Naive thymus-derived CD4-positive, alpha-beta T cell (primary cell): ENCODE data around the gene CTAG2. TPM values are rescaled to one million over a fixed set of nuclear protein-coding genes. Genes with fewer than 3 reads are reported as not detected.
"Not testable (repeated sequence)": the region's sequence is repeated elsewhere in the genome, so short reads cannot be mapped to it uniquely, and the experiment has no call there.

ENCODE experiments used
- ATAC-seq: fragments of 150-1000 bp; cut with Tn5 transposase; 2 replicates; pipeline ENCODE4 v1.10.0; 2021; ENCODE audit warnings: mild to moderate bottlenecking, moderate library complexity
- CTCF ChIA-PET: fragments of 350-600 bp; sonication (Branson Sonifier 250); formaldehyde crosslinking; loops from one replicate; lab custom pipeline; 2021; ENCODE audit warnings: antibody characterized with exemption; lab: Charles Lee
- POLR2A ChIA-PET: fragments of 350-600 bp; sonication (Branson Sonifier 250); formaldehyde crosslinking; loops from one replicate; lab custom pipeline; 2021; ENCODE audit warnings: antibody characterized with exemption, inconsistent platforms; lab: Charles Lee
- DNase-seq, 9 donors: peaks; one replicate each; pipeline versions ENCODE4 v3.0.0 to v3.0.0-alpha.2; 2020 to 2022; ENCODE audit warnings: mixed read lengths in 1 of 9
- H3K27ac ChIP-seq: one replicate; pipeline ENCODE4 v1.7.0; 2013; ENCODE audit warnings: mild to moderate bottlenecking, low read depth, low read length, moderate library complexity
- H3K27me3 ChIP-seq, 2 donors: one replicate each; pipeline ENCODE4 v1.7.0; 2013; ENCODE audit warnings: low read length in 2 of 2, mild to moderate bottlenecking in 2 of 2, moderate library complexity in 2 of 2; ENCODE audit not compliant: control insufficient read depth in 2 of 2, insufficient read depth in 2 of 2
- H3K36me3 ChIP-seq, 3 experiments: 1 replicate in 2 of 3; 2 replicates in 1 of 3; pipeline ENCODE4 v1.7.0; 2013; ENCODE audit warnings: low read length in 3 of 3, mild to moderate bottlenecking in 3 of 3, moderate library complexity in 1 of 3; ENCODE audit not compliant: insufficient read depth in 3 of 3, control insufficient read depth in 2 of 3
- H3K4me1 ChIP-seq, 2 donors: one replicate each; pipeline ENCODE4 v1.7.0; 2013; ENCODE audit warnings: low read length in 2 of 2, mild to moderate bottlenecking in 2 of 2, moderate library complexity in 1 of 2; ENCODE audit not compliant: control insufficient read depth in 2 of 2, insufficient read depth in 2 of 2
- H3K4me3 ChIP-seq: 2 replicates; pipeline ENCODE4 v1.7.0; 2013; ENCODE audit warnings: mild to moderate bottlenecking, low read length
- H3K9me3 ChIP-seq, 3 experiments: 1 replicate in 2 of 3; 2 replicates in 1 of 3; pipeline ENCODE4 v1.7.0; 2013; ENCODE audit warnings: low read length in 3 of 3; ENCODE audit not compliant: control insufficient read depth in 2 of 3
- H3K27ac Mint-ChIP-seq, 9 donors: one replicate each; pipeline ENCODE4 v1.8.0; 2020 to 2022; ENCODE audit warnings: mixed read lengths in 9 of 9, mild to moderate bottlenecking in 8 of 9, moderate library complexity in 5 of 9, inconsistent platforms in 2 of 9
- H3K27me3 Mint-ChIP-seq, 5 donors: one replicate each; pipeline ENCODE4 v1.8.0; 2021 to 2022; ENCODE audit warnings: mixed read lengths in 5 of 5, mild to moderate bottlenecking in 1 of 5
- H3K36me3 Mint-ChIP-seq, 5 donors: one replicate each; pipeline ENCODE4 v1.8.0; 2020 to 2022; ENCODE audit warnings: mixed read lengths in 5 of 5, mild to moderate bottlenecking in 3 of 5, inconsistent platforms in 1 of 5
- H3K4me1 Mint-ChIP-seq, 7 donors: one replicate each; pipeline ENCODE4 v1.8.0; 2020 to 2022; ENCODE audit warnings: mixed read lengths in 7 of 7, mild to moderate bottlenecking in 3 of 7, inconsistent platforms in 1 of 7
- H3K4me3 Mint-ChIP-seq, 10 donors: one replicate each; pipeline ENCODE4 v1.8.0; 2020 to 2022; ENCODE audit warnings: mild to moderate bottlenecking in 10 of 10, mixed read lengths in 10 of 10, moderate library complexity in 6 of 10, inconsistent platforms in 2 of 10
- H3K9me3 Mint-ChIP-seq, 11 donors: one replicate each; pipeline ENCODE4 v1.8.0; 2020 to 2022; ENCODE audit warnings: mixed read lengths in 11 of 11, mild to moderate bottlenecking in 4 of 11, inconsistent platforms in 1 of 11, moderate library complexity in 1 of 11
- intact Hi-C, 2 donors: fragments of 100-400 bp; cut with micrococcal nuclease; formaldehyde crosslinking; loops; one replicate each; pipeline ENCODE4 v1.15.1; 2023
- polyA plus RNA-seq, 2 donors: library from polyadenylated mRNA; unstranded; fragments of 300-500 nt; fragmentation: Illumina TruSeq; gene quantifications; one replicate each; pipeline ENCODE4 v1.2.3, GENCODE V29; 2021
- total RNA-seq, 6 experiments: library from RNA in 5 of 6; stranded (reverse) in 5 of 6; gene quantifications; 1 replicate in 5 of 6; 2 replicates in 1 of 6; pipeline ENCODE4 v1.2.3 and lab custom pipeline; 2021 to 2026

CTAG2 gene
- total and polyA plus RNA-seq, 7 experiments from 2014 or later, result not detected

- H3K4me3 Mint-ChIP-seq, H3K27ac Mint-ChIP-seq, H3K36me3 ChIP-seq, CTCF ChIA-PET, H3K27me3 ChIP-seq, POLR2A ChIA-PET, ATAC-seq, H3K36me3 Mint-ChIP-seq, DNase-seq, H3K4me1 ChIP-seq, H3K9me3 ChIP-seq, H3K27ac ChIP-seq, H3K27me3 Mint-ChIP-seq, H3K4me3 ChIP-seq, H3K4me1 Mint-ChIP-seq, intact Hi-C loops, H3K9me3 Mint-ChIP-seq: not testable (repeated sequence)
Observed at GRCh38 chrX:154630949-154631348, 22.4 kb downstream of the CTAG2 start.

GRCh38 chrX:154628960-154629359, 24.4 kb downstream of the CTAG2 start:
- H3K27me3 Mint-ChIP-seq, DNase-seq, intact Hi-C loops, H3K9me3 Mint-ChIP-seq, H3K27ac Mint-ChIP-seq, H3K36me3 Mint-ChIP-seq, H3K4me3 ChIP-seq, H3K9me3 ChIP-seq, H3K4me3 Mint-ChIP-seq, H3K36me3 ChIP-seq, H3K4me1 Mint-ChIP-seq, CTCF ChIA-PET, H3K27ac ChIP-seq, H3K4me1 ChIP-seq, POLR2A ChIA-PET, H3K27me3 ChIP-seq: not testable (repeated sequence)
- peak; percentile 71 for ATAC-seq

- not testable (repeated sequence) for H3K9me3 ChIP-seq, ATAC-seq
Observed at GRCh38 chrX:154620767-154621414, 32.5 kb downstream of the CTAG2 start.

GRCh38 chrX:154619182-154619581, 34.2 kb downstream of the CTAG2 start, which contains the start of gene CTAG1B:
TSS of gene CTAG1B (minus strand) at chrX:154619282. CDS start at chrX:154619218, 64 bp downstream.
- H3K36me3 Mint-ChIP-seq, H3K27me3 ChIP-seq, ATAC-seq, H3K4me3 ChIP-seq, H3K4me3 Mint-ChIP-seq, H3K4me1 ChIP-seq, CTCF ChIA-PET, H3K27ac ChIP-seq, H3K36me3 ChIP-seq, POLR2A ChIA-PET, H3K27me3 Mint-ChIP-seq, H3K4me1 Mint-ChIP-seq, DNase-seq, H3K27ac Mint-ChIP-seq, H3K9me3 Mint-ChIP-seq, intact Hi-C loops, H3K9me3 ChIP-seq: not testable (repeated sequence)

More at GRCh38 chrX:154620767-154621414, 32.5 kb downstream of the CTAG2 start:
- DNase-seq, H3K27me3 Mint-ChIP-seq, H3K27me3 ChIP-seq, H3K36me3 Mint-ChIP-seq, H3K4me3 ChIP-seq, H3K27ac Mint-ChIP-seq, POLR2A ChIA-PET, H3K27ac ChIP-seq, H3K4me3 Mint-ChIP-seq, H3K9me3 Mint-ChIP-seq, H3K36me3 ChIP-seq, intact Hi-C loops, CTCF ChIA-PET, H3K4me1 Mint-ChIP-seq, H3K4me1 ChIP-seq: not testable (repeated sequence)

GRCh38 chrX:154613586-154613985, 39.8 kb downstream of the CTAG2 start:
- H3K4me1 ChIP-seq, H3K4me3 Mint-ChIP-seq, CTCF ChIA-PET, H3K9me3 ChIP-seq, H3K9me3 Mint-ChIP-seq, H3K27ac Mint-ChIP-seq, POLR2A ChIA-PET, H3K4me1 Mint-ChIP-seq, ATAC-seq, intact Hi-C loops, H3K27ac ChIP-seq, H3K36me3 ChIP-seq, H3K27me3 Mint-ChIP-seq, DNase-seq, H3K36me3 Mint-ChIP-seq, H3K4me3 ChIP-seq, H3K27me3 ChIP-seq: not testable (repeated sequence)

GRCh38 chrX:154611146-154611545, 42.2 kb downstream of the CTAG2 start:
- ATAC-seq, H3K4me3 ChIP-seq, H3K4me1 ChIP-seq, intact Hi-C loops, DNase-seq, H3K27me3 Mint-ChIP-seq, H3K9me3 ChIP-seq, H3K27ac Mint-ChIP-seq, H3K27ac ChIP-seq, CTCF ChIA-PET, H3K4me1 Mint-ChIP-seq, POLR2A ChIA-PET, H3K36me3 ChIP-seq, H3K27me3 ChIP-seq, H3K36me3 Mint-ChIP-seq, H3K9me3 Mint-ChIP-seq, H3K4me3 Mint-ChIP-seq: not testable (repeated sequence)

GRCh38 chrX:154608823-154609222, 44.6 kb downstream of the CTAG2 start:
- H3K4me1 ChIP-seq, H3K27me3 Mint-ChIP-seq, H3K9me3 Mint-ChIP-seq, H3K27ac Mint-ChIP-seq, ATAC-seq, H3K9me3 ChIP-seq, POLR2A ChIA-PET, H3K27ac ChIP-seq, intact Hi-C loops, H3K4me3 ChIP-seq, DNase-seq, H3K27me3 ChIP-seq, CTCF ChIA-PET, H3K36me3 ChIP-seq, H3K4me3 Mint-ChIP-seq, H3K36me3 Mint-ChIP-seq: not testable (repeated sequence)
- H3K4me1 Mint-ChIP-seq, result peaks cover 0 to 14% (median 2%) of the 10 kb centered on the region in 7 donors
